Chondrocyte (in vitro differentiated cells): ENCODE data around the gene CCDC159. TPM values are rescaled to one million over a fixed set of nuclear protein-coding genes. Genes with fewer than 3 reads are reported as not detected.
"Not testable (repeated sequence)": the region's sequence is repeated elsewhere in the genome, so short reads cannot be mapped to it uniquely, and the experiment has no call there.

Experiments
- DNase-seq: peaks from one replicate; pipeline ENCODE4 v3.0.0; 2021; ENCODE audit warnings: mixed read lengths, low spot score
- H3K27ac Mint-ChIP-seq: one replicate; pipeline ENCODE4 v1.8.0; 2021; ENCODE audit warnings: mild to moderate bottlenecking, moderate library complexity, mixed read lengths; ENCODE audit not compliant: unreplicated experiment
- H3K27me3 Mint-ChIP-seq: 2 replicates; pipeline ENCODE4 v1.8.0; 2021; ENCODE audit warnings: low read depth, mixed read lengths
- H3K36me3 Mint-ChIP-seq: 2 replicates; pipeline ENCODE4 v1.8.0; 2021; ENCODE audit warnings: low read depth, mixed read lengths
- H3K4me1 Mint-ChIP-seq: 2 replicates; pipeline ENCODE4 v1.8.0; 2021; ENCODE audit warnings: low read depth, mild to moderate bottlenecking, mixed read lengths
- H3K4me3 Mint-ChIP-seq: one replicate; pipeline ENCODE4 v1.8.0; 2021; ENCODE audit warnings: mild to moderate bottlenecking, moderate library complexity, mixed read lengths; ENCODE audit not compliant: unreplicated experiment
- H3K9me3 Mint-ChIP-seq: 2 replicates; pipeline ENCODE4 v1.8.0; 2021; ENCODE audit warnings: low read depth, mixed read lengths
- CTCF ChIP-seq: fragments of 200-600 bp; sonication (generic); IDR thresholded peaks from 2 replicates; pipeline ENCODE4 v1.5.0; 2021; ENCODE audit warnings: antibody characterized with exemption, mild to moderate bottlenecking, moderate library complexity
- total RNA-seq: library from RNA; stranded (reverse); gene quantifications from 3 replicates; pipeline ENCODE4 v1.2.1, GENCODE V29; 2021

Gene CCDC159
- total RNA-seq, 1 donor from 2014 or later = 20.5 TPM

GRCh38 chr19:11306337-11306736, 40.0 kb upstream of the CCDC159 start:
- Mint-ChIP-seq H3K4me1 (no peaks in the 10 kb centered on the region), H3K27ac (no peak overlapping the region), H3K9me3 (no peaks in the 10 kb centered on the region), H3K27me3 (peaks cover 7% of the 10 kb centered on the region), H3K4me3 (no peak overlapping the region), H3K36me3 (no peaks in the 10 kb centered on the region)
- TF ChIP-seq CTCF = no peak
- DNase-seq = no peak

- H3K27me3 Mint-ChIP-seq, H3K36me3 Mint-ChIP-seq, DNase-seq, H3K9me3 Mint-ChIP-seq, H3K27ac Mint-ChIP-seq, H3K4me3 Mint-ChIP-seq: not testable (repeated sequence)
- H3K4me1 Mint-ChIP-seq = peaks cover 37% of the 10 kb centered on the region
These were observed 25.9 kb upstream of the CCDC159 start for GRCh38 chr19:11320278-11320995.

- peaks cover 37% of the 10 kb centered on the region for H3K4me1 Mint-ChIP-seq
- H3K27me3 Mint-ChIP-seq = no peaks in the 10 kb centered on the region
- H3K9me3 Mint-ChIP-seq = no peaks in the 10 kb centered on the region
- no peak overlapping the region for H3K27ac Mint-ChIP-seq
- no peak for DNase-seq
- H3K4me3 Mint-ChIP-seq = no peak overlapping the region
- no peaks in the 10 kb centered on the region for H3K36me3 Mint-ChIP-seq
- no peak for TF ChIP-seq CTCF
These were observed 24.9 kb upstream of the CCDC159 start for GRCh38 chr19:11321191-11322126.

- Mint-ChIP-seq H3K27ac (peak overlapping the region; percentile 55), H3K4me3 (no peak overlapping the region), H3K4me1 (peaks cover 36% of the 10 kb centered on the region), H3K9me3 (no peaks in the 10 kb centered on the region), H3K36me3 (no peaks in the 10 kb centered on the region), H3K27me3 (no peaks in the 10 kb centered on the region)
- TF ChIP-seq CTCF = no peak
- DNase-seq = no peak
These were observed 23.9 kb upstream of the CCDC159 start for GRCh38 chr19:11322269-11323024.

- Mint-ChIP-seq H3K27me3 (no peaks in the 10 kb centered on the region), H3K4me1 (peaks cover 29% of the 10 kb centered on the region), H3K27ac (peak overlapping the region; percentile 81), H3K9me3 (no peaks in the 10 kb centered on the region), H3K4me3 (no peak overlapping the region), H3K36me3 (no peaks in the 10 kb centered on the region)
- TF ChIP-seq CTCF = no peak
- no peak for DNase-seq
These were observed 22.7 kb upstream of the CCDC159 start for GRCh38 chr19:11323601-11324078.
